ENCODE data around the gene TBXAS1. TPM values are rescaled to one million over a fixed set of nuclear protein-coding genes. Genes with fewer than 3 reads are reported as not detected.

Gene TBXAS1
- total and polyA plus RNA-seq, 2 experiments from 2014 or later = 1.3 TPM; not detected in 1

GRCh38 chr7:139901056-139901795 lies 72.2 kb downstream of the TBXAS1 start (continued):
- TF ChIP-seq, protein P1, sequence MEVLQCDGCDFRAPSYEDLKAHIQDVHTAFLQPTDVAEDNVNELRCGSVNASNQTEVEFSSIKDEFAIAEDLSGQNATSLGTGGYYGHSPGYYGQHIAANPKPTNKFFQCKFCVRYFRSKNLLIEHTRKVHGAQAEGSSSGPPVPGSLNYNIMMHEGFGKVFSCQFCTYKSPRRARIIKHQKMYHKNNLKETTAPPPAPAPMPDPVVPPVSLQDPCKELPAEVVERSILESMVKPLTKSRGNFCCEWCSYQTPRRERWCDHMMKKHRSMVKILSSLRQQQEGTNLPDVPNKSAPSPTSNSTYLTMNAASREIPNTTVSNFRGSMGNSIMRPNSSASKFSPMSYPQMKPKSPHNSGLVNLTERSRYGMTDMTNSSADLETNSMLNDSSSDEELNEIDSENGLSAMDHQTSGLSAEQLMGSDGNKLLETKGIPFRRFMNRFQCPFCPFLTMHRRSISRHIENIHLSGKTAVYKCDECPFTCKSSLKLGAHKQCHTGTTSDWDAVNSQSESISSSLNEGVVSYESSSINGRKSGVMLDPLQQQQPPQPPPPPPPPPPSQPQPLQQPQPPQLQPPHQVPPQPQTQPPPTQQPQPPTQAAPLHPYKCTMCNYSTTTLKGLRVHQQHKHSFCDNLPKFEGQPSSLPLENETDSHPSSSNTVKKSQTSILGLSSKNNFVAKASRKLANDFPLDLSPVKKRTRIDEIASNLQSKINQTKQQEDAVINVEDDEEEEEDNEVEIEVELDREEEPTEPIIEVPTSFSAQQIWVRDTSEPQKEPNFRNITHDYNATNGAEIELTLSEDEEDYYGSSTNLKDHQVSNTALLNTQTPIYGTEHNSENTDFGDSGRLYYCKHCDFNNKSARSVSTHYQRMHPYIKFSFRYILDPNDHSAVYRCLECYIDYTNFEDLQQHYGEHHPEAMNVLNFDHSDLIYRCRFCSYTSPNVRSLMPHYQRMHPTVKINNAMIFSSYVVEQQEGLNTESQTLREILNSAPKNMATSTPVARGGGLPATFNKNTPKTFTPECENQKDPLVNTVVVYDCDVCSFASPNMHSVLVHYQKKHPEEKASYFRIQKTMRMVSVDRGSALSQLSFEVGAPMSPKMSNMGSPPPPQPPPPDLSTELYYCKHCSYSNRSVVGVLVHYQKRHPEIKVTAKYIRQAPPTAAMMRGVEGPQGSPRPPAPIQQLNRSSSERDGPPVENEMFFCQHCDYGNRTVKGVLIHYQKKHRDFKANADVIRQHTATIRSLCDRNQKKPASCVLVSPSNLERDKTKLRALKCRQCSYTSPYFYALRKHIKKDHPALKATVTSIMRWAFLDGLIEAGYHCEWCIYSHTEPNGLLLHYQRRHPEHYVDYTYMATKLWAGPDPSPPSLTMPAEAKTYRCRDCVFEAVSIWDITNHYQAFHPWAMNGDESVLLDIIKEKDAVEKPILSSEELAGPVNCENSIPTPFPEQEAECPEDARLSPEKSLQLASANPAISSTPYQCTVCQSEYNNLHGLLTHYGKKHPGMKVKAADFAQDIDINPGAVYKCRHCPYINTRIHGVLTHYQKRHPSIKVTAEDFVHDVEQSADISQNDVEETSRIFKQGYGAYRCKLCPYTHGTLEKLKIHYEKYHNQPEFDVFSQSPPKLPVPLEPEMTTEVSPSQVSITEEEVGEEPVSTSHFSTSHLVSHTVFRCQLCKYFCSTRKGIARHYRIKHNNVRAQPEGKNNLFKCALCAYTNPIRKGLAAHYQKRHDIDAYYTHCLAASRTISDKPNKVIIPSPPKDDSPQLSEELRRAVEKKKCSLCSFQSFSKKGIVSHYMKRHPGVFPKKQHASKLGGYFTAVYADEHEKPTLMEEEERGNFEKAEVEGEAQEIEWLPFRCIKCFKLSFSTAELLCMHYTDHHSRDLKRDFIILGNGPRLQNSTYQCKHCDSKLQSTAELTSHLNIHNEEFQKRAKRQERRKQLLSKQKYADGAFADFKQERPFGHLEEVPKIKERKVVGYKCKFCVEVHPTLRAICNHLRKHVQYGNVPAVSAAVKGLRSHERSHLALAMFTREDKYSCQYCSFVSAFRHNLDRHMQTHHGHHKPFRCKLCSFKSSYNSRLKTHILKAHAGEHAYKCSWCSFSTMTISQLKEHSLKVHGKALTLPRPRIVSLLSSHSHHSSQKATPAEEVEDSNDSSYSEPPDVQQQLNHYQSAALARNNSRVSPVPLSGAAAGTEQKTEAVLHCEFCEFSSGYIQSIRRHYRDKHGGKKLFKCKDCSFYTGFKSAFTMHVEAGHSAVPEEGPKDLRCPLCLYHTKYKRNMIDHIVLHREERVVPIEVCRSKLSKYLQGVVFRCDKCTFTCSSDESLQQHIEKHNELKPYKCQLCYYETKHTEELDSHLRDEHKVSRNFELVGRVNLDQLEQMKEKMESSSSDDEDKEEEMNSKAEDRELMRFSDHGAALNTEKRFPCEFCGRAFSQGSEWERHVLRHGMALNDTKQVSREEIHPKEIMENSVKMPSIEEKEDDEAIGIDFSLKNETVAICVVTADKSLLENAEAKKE (CRISPR knock-in tag; IDR thresholded peaks at IDR 0.05) = no peak
- TF ChIP-seq ZNF331 (CRISPR knock-in tag; IDR thresholded peaks at IDR 0.05; ENCODE audit: low read depth) = no peak
- no peak for TF ChIP-seq CTCF (conservative IDR thresholded peaks at IDR 0.05; ENCODE audit: low read depth in 2 of 2)
- TF ChIP-seq CREB1 (CRISPR knock-in tag; IDR thresholded peaks at IDR 0.05; ENCODE audit: low read depth) = no peak

- Histone ChIP-seq H3K27me3 (ENCODE audit: insufficient read depth) (no peaks in the 10 kb centered on the region), H2AFZ (no peak overlapping the region), H3K4me2 (no peak overlapping the region), H3K79me2 (replicated peaks; ENCODE audit: insufficient read depth) (no peaks in the 10 kb centered on the region), H3K36me3 (ENCODE audit: insufficient read depth) (no peaks in the 10 kb centered on the region), H3F3A (replicated peaks; ENCODE audit: low read depth) (no peaks in the 10 kb centered on the region), H3K27ac (ENCODE audit: low read depth) (no peak overlapping the region), H3K4me1 (ENCODE audit: insufficient read depth) (no peaks in the 10 kb centered on the region), H3K9me2 (ENCODE audit: insufficient read depth) (peaks cover 8% of the 10 kb centered on the region; the same call in 1 of the 2 replicates), H3K4me3 (no peak overlapping the region), H4K20me1 (replicated peaks; ENCODE audit: insufficient read depth) (no peaks in the 10 kb centered on the region)
- Mint-ChIP-seq H3K9me3 (peaks cover 3% of the 10 kb centered on the region; the same call in 1 of the 3 replicates), H3K36me3 (ENCODE audit: low read depth) (no peaks in the 10 kb centered on the region), H3K4me3 (no peak overlapping the region), H3K4me1 (no peaks in the 10 kb centered on the region), H3K27me3 (ENCODE audit: insufficient read depth, low read depth, poor library complexity) (peaks cover 2% of the 10 kb centered on the region), H3K27ac (no peak overlapping the region)
- no peak for DNase-seq (ENCODE audit: low spot score)
- ATAC-seq = no peak
- TF ChIP-seq STAT1 (IDR thresholded peaks at IDR 0.05; ENCODE audit: unreplicated experiment) = no peak
- no peak for TF ChIP-seq CREB1 (CRISPR knock-in tag; IDR thresholded peaks at IDR 0.05; ENCODE audit: low read depth)
- TF ChIP-seq, protein P1 (CRISPR knock-in tag; IDR thresholded peaks at IDR 0.05) = no peak
- no peak for TF ChIP-seq JUNB (IDR thresholded peaks at IDR 0.05; ENCODE audit: unreplicated experiment)
These were observed 72.8 kb downstream of the TBXAS1 start for GRCh38 chr7:139901901-139902300.
